ENCODE measurements around the gene LIPI.
A peak's percentile ranks its signal among the peaks of the same experiment; 100 is the strongest.

The LIPI gene

GRCh38 chr21:14210738-14211137, at the start of gene LIPI:
LIPI (minus strand) TSS chr21:14210955; CDS start chr21:14210845, 110 bp downstream.
- TF ChIP-seq, protein P1, sequence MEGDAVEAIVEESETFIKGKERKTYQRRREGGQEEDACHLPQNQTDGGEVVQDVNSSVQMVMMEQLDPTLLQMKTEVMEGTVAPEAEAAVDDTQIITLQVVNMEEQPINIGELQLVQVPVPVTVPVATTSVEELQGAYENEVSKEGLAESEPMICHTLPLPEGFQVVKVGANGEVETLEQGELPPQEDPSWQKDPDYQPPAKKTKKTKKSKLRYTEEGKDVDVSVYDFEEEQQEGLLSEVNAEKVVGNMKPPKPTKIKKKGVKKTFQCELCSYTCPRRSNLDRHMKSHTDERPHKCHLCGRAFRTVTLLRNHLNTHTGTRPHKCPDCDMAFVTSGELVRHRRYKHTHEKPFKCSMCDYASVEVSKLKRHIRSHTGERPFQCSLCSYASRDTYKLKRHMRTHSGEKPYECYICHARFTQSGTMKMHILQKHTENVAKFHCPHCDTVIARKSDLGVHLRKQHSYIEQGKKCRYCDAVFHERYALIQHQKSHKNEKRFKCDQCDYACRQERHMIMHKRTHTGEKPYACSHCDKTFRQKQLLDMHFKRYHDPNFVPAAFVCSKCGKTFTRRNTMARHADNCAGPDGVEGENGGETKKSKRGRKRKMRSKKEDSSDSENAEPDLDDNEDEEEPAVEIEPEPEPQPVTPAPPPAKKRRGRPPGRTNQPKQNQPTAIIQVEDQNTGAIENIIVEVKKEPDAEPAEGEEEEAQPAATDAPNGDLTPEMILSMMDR (IDR thresholded peaks at IDR 0.05; ENCODE audit: borderline replicate concordance, insufficient read depth, low read depth, low read length): no peak
- H3K4me3 ChIP-seq (ENCODE audit: low read depth, low read length): no peak within 1 kb of the TSS

- no peak overlapping the region for H3K4me3 ChIP-seq (ENCODE audit: low read depth, low read length)
- TF ChIP-seq, protein P1 (IDR thresholded peaks at IDR 0.05; ENCODE audit: borderline replicate concordance, insufficient read depth, low read depth, low read length): no peak
Observed at GRCh38 chr21:14260174-14260764, 49.5 kb upstream of the LIPI start.

DNA sequence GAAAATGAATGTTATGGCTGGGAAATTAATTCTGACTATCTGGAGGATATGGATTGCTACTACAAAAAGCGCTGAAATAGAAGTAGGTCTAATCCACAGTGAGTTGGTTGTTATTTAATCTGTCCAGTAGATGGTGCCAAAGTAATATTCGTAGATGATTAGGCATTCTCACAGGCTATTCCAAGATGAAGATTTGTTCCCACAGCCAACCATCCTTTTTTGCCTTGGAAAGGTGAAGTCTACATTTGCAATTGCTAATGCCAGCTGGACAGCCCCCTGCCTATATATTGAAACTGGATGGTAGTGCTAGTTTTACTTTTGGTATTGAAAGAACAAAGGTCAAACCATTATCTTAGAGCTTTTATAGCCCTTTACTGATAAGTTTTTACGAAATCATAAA, 49.0 kb upstream of the LIPI start:
- TF ChIP-seq, protein P1 (IDR thresholded peaks at IDR 0.05; ENCODE audit: borderline replicate concordance, insufficient read depth, low read depth, low read length): peak; percentile 29; the same call in 1 of the 2 replicates
- H3K4me3 ChIP-seq (ENCODE audit: low read depth, low read length): no peak overlapping the region

- H3K4me3 ChIP-seq (ENCODE audit: low read depth, low read length): no peak overlapping the region
- TF ChIP-seq, protein P1 (IDR thresholded peaks at IDR 0.05; ENCODE audit: borderline replicate concordance, insufficient read depth, low read depth, low read length): no peak
Observed at GRCh38 chr21:14251336-14251735, 40.6 kb upstream of the LIPI start.

- TF ChIP-seq, protein P1 (IDR thresholded peaks at IDR 0.05; ENCODE audit: borderline replicate concordance, insufficient read depth, low read depth, low read length): no peak
- H3K4me3 ChIP-seq (ENCODE audit: low read depth, low read length): no peak overlapping the region
Observed at GRCh38 chr21:14245711-14246110, 35.0 kb upstream of the LIPI start.

DNA sequence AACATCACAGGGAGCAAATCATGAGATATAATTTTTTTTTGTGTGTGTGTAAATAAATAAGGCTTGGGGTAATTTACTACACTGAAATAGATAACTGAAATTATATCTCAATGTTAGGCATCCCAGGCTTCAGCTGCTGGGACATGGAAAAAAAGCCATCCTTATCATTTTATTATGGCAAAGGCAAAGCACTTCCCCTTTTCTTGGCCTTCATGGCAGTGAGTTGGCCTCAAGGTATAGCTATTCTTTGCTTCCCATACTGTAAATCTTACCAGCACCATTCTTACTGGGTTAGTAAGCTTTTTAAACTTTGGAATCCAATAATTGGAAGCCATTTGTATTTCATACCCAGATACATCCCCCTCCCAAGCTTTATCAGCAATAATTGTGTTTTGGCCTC, 34.2 kb upstream of the LIPI start:
- TF ChIP-seq, protein P1 (IDR thresholded peaks at IDR 0.05; ENCODE audit: borderline replicate concordance, insufficient read depth, low read depth, low read length): no peak
- H3K4me3 ChIP-seq (ENCODE audit: low read depth, low read length): no peak overlapping the region

DNA sequence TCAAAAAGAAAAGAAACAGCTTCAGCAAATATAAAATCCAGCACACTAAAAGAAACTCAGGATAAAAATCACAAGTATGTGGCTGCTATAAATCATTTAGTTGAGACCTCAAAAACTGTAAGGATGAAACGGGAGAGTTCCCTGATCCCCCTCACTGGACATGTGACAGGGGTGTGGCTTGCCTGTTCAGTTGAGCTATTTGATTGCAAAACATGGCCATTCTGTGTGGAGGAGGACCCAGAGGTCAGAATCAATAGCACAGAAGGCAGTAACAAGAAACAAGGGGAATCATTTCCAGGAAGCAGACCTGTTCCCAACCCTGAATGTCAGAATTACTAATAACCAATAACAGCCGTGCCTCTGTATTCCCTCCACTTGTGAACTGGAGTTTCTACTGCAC, 33.1 kb upstream of the LIPI start:
- H3K4me3 ChIP-seq (ENCODE audit: low read depth, low read length): no peak overlapping the region
- TF ChIP-seq, protein P1 (IDR thresholded peaks at IDR 0.05; ENCODE audit: borderline replicate concordance, insufficient read depth, low read depth, low read length): no peak

Data from GM12875 (cell line).